HepG2 (cell line): ENCODE measurements around the gene PHIP. TPM values are rescaled to one million over a fixed set of nuclear protein-coding genes. Genes with fewer than 3 reads are reported as not detected.

Experiments used
- ATAC-seq: fragments of 200-7000 bp; cut with Tn5 transposase; 3 replicates; pipeline ENCODE4 v1.9.1; 2020; ENCODE audit warnings: mild to moderate bottlenecking, moderate library complexity
- BruUV-seq: library from RNA; stranded (reverse); fragments of 400-500 nt; replicated peaks from 2 replicates; lab custom pipeline; 2021; lab: Mats Ljungman, UMichigan
- CTCF ChIA-PET: fragments of 300-600 bp; formaldehyde crosslinking; extraction: SDS; loops from one replicate; lab custom pipeline; 2021; ENCODE audit warnings: low total read pairs, inconsistent platforms, low intra/inter-chr PET ratio; lab: Yijun Ruan, JAX
- POLR2A ChIA-PET: fragments of 350-600 bp; sonication (Branson Sonifier 250); formaldehyde crosslinking; loops from one replicate; lab custom pipeline; 2020; ENCODE audit warnings: antibody characterized with exemption, inconsistent platforms; lab: Yijun Ruan, JAX
- DNase-seq: peaks from one replicate; pipeline ENCODE4 v3.0.0-alpha.2; 2015; ENCODE audit warnings: low spot score
- FAIRE-seq: peaks from 3 replicates; lab custom pipeline; 2011; peaks lifted over from hg19 to GRCh38; lab: Jason Lieb, UNC
- H2AFZ ChIP-seq: one replicate; pipeline ENCODE4 v1.6.1; 2011; ENCODE audit warnings: low read length, inconsistent platforms
- H3K27ac ChIP-seq: fragments of 300-600 bp; 3 replicates; pipeline ENCODE4 v1.8.0; 2011; ENCODE audit warnings: mixed run types, mild to moderate bottlenecking, mixed read lengths, low read length, inconsistent platforms; ENCODE audit not compliant: insufficient read depth; ENCODE audit errors: extremely low read length
- H3K27me3 ChIP-seq, 2 experiments: fragments of 200-600 bp in 1 of 2; 2 replicates in 1 of 2; 3 replicates in 1 of 2; pipeline versions ENCODE4 v1.6.0 to v1.8.0; 2011; ENCODE audit warnings: low read length in 2 of 2, mild to moderate bottlenecking in 2 of 2, moderate library complexity in 2 of 2, inconsistent platforms in 1 of 2; ENCODE audit not compliant: insufficient read depth in 2 of 2, control insufficient read depth in 1 of 2
- H3K36me3 ChIP-seq, 2 experiments: fragments of 200-600 bp in 1 of 2; replicated peaks in 1 of 2; 2 replicates in 1 of 2; 3 replicates in 1 of 2; pipeline versions ENCODE4 v1.5.1 to v1.8.0; 2011; ENCODE audit warnings: low read length in 2 of 2, inconsistent platforms in 1 of 2; ENCODE audit not compliant: insufficient read depth in 2 of 2, control insufficient read depth in 1 of 2
- H3K4me1 ChIP-seq: 2 replicates; pipeline ENCODE4 v1.5.1; 2012; ENCODE audit warnings: low read length, inconsistent platforms; ENCODE audit not compliant: insufficient read depth
- H3K4me2 ChIP-seq: 2 replicates; pipeline ENCODE4 v1.6.0; 2011; ENCODE audit warnings: low read depth, low read length, inconsistent platforms
- H3K4me3 ChIP-seq, 3 experiments: fragments of 200-600 bp in 1 of 3; sonication (generic), shearing (Covaris generic) in 1 of 3; replicated peaks in 1 of 3; 2 replicates each; pipeline ENCODE4 v1.5.1; 2011 to 2016; ENCODE audit warnings: low read length in 3 of 3, inconsistent platforms in 2 of 3, low read depth in 2 of 3, mild to moderate bottlenecking in 2 of 3, control low read depth in 1 of 3, mixed read lengths in 1 of 3; ENCODE audit not compliant: insufficient read depth in 1 of 3
- H3K79me2 ChIP-seq: one replicate; pipeline ENCODE4 v1.6.1; 2011; ENCODE audit warnings: low read length, inconsistent platforms; ENCODE audit not compliant: insufficient read depth
- H3K9ac ChIP-seq: 2 replicates; pipeline ENCODE4 v1.6.0; 2011; ENCODE audit warnings: mild to moderate bottlenecking, low read depth, low read length, inconsistent platforms; ENCODE audit not compliant: insufficient read depth
- H3K9me3 ChIP-seq: 2 replicates; pipeline ENCODE4 v1.5.1; 2012; ENCODE audit warnings: mild to moderate bottlenecking, low read length
- H4K20me1 ChIP-seq: 2 replicates; pipeline ENCODE4 v1.6.0; 2011; ENCODE audit warnings: inconsistent platforms, mild to moderate bottlenecking, low read length, moderate library complexity; ENCODE audit not compliant: insufficient read depth
- ELF4 ChIP-seq: sonication (generic); formaldehyde crosslinking; IDR thresholded peaks from 2 replicates; pipeline ENCODE4 v1.5.0; 2020; ENCODE audit warnings: missing genetic modification reagents, mild to moderate bottlenecking, moderate library complexity, borderline replicate concordance
- HMG20B ChIP-seq: conservative IDR thresholded peaks from 2 replicates; pipeline ENCODE4 v1.6.1; 2016; ENCODE audit warnings: missing genetic modification reagents, missing compliant biosample characterization
- IKZF4 ChIP-seq: sonication (generic); formaldehyde crosslinking; IDR thresholded peaks from 2 replicates; pipeline ENCODE4 v1.5.1; 2020; ENCODE audit warnings: borderline replicate concordance, mild to moderate bottlenecking, low read depth, missing genetic modification reagents; ENCODE audit errors: not compliant biosample characterization
- MXD3 ChIP-seq: IDR thresholded peaks from 2 replicates; pipeline ENCODE4 v1.6.1; 2016; ENCODE audit warnings: mild to moderate bottlenecking, missing biosample characterization, missing genetic modification reagents
- PPARG ChIP-seq: conservative IDR thresholded peaks from 2 replicates; pipeline ENCODE4 v1.6.1; 2016; ENCODE audit warnings: missing biosample characterization, missing genetic modification reagents
- PRMT3 ChIP-seq: sonication (generic); formaldehyde crosslinking; IDR thresholded peaks from 2 replicates; pipeline ENCODE4 v1.8.1; 2022; ENCODE audit warnings: low read depth, mild to moderate bottlenecking, moderate library complexity, missing genetic modification reagents, borderline replicate concordance
- ZBTB20 ChIP-seq: sonication (generic); formaldehyde crosslinking; IDR thresholded peaks from 2 replicates; pipeline ENCODE4 v1.8.1; 2023; ENCODE audit warnings: missing genetic modification reagents, low read depth, mild to moderate bottlenecking, borderline replicate concordance
- ZFP90 ChIP-seq: sonication (generic); formaldehyde crosslinking; IDR thresholded peaks from 2 replicates; pipeline ENCODE4 v1.8.0; 2022; ENCODE audit warnings: missing genetic modification reagents, mild to moderate bottlenecking, inconsistent platforms, borderline replicate concordance
- ZNF329 ChIP-seq: sonication (generic); formaldehyde crosslinking; IDR thresholded peaks from 2 replicates; pipeline ENCODE4 v1.9.0; 2021; ENCODE audit warnings: low read depth, mild to moderate bottlenecking, missing genetic modification reagents
- ZNF350 ChIP-seq: sonication (generic); formaldehyde crosslinking; IDR thresholded peaks from 2 replicates; pipeline ENCODE4 v1.4.0; 2020; ENCODE audit warnings: mild to moderate bottlenecking, low read depth, missing genetic modification reagents, borderline replicate concordance
- ZNF430 ChIP-seq: sonication (generic); formaldehyde crosslinking; IDR thresholded peaks from 2 replicates; pipeline ENCODE4 v1.9.0; 2021; ENCODE audit warnings: mild to moderate bottlenecking, missing genetic modification reagents
- ZNF569 ChIP-seq: sonication (generic); formaldehyde crosslinking; IDR thresholded peaks from 2 replicates; pipeline ENCODE4 v1.5.0; 2020; ENCODE audit warnings: mild to moderate bottlenecking, missing genetic modification reagents, moderate library complexity, borderline replicate concordance
- ZNF839 ChIP-seq: sonication (generic); formaldehyde crosslinking; IDR thresholded peaks from 2 replicates; pipeline ENCODE4 v1.4.0; 2020; ENCODE audit warnings: missing genetic modification reagents, mild to moderate bottlenecking, borderline replicate concordance
- WGBS: methylation state at CpG from one replicate; pipeline ENCODE4 v1.1.6; 2017; ENCODE audit warnings: low lambda C conversion rate; 5-methylcytosine and 5-hydroxymethylcytosine counted together
- in situ Hi-C: cut with HindIII; loops from 2 replicates; pipeline ENCODE4 v1.10.0; 2017; ENCODE audit warnings: low pct_unique_long_range_greater_than_20kb; ENCODE audit not compliant: extremely low pct_ligation_motif_present
- intact Hi-C: fragments of 100-400 bp; cut with micrococcal nuclease; formaldehyde crosslinking; loops from one replicate; pipeline ENCODE4 v1.10.0; 2022; ENCODE audit not compliant: unreplicated experiment
- polyA plus RNA-seq, 8 experiments: library from polyadenylated mRNA; depleted of rRNA in 3 of 8; stranded (reverse) in 7 of 8; unstranded in 1 of 8; fragments of >200 nt; fragmentation: Illumina TruSeq in 4 of 8; extraction: Trizol in 4 of 8; gene quantifications; 2 replicates each; pipeline versions ENCODE4 v1.2.1 to v1.2.3, GENCODE V29; 2011 to 2016; ENCODE audit warnings: low read depth in 4 of 8, missing spikeins in 1 of 8, mixed read lengths in 1 of 8; ENCODE audit not compliant: insufficient read depth in 1 of 8
- total RNA-seq, 5 experiments: library from RNA; depleted of rRNA; stranded (reverse); fragments of >200 nt; fragmentation: Illumina TruSeq; extraction: Trizol; gene quantifications; 2 replicates each; pipeline ENCODE4 v1.2.3, GENCODE V29; 2016; ENCODE audit warnings: low read depth in 1 of 5
- TF ChIP-seq, protein P1 (sequence below): sonication (generic); formaldehyde crosslinking; IDR thresholded peaks from 2 replicates; pipeline ENCODE4 v1.5.1; 2020; ENCODE audit warnings: missing genetic modification reagents, mild to moderate bottlenecking, borderline replicate concordance
- TF ChIP-seq, protein P2 (sequence below): sonication (generic); formaldehyde crosslinking; IDR thresholded peaks from 2 replicates; pipeline ENCODE4 v1.5.1; 2020; ENCODE audit warnings: mild to moderate bottlenecking, missing genetic modification reagents

The PHIP gene
- total and polyA plus RNA-seq, 2 of the 13 experiments (the other 11 are each of a cell fraction or from before 2014, with no cell fraction given) = 6.5 to 23.5 TPM

- Histone ChIP-seq H3K36me3 (peaks cover under 1 to 23% of the 10 kb centered on the region in 2 experiments), H3K79me2 (peaks cover 5% of the 10 kb centered on the region), H3K4me2 (no peak overlapping the region), H4K20me1 (no peaks in the 10 kb centered on the region), H3K4me3 (no peak overlapping the region), H3K9me3 (no peaks in the 10 kb centered on the region), H3K27ac (no peak overlapping the region), H3K27me3 (no peaks in the 10 kb centered on the region), H3K9ac (no peak overlapping the region), H3K4me1 (no peaks in the 10 kb centered on the region), H2AFZ (no peak overlapping the region)
- 97% methylated on average over 2 of the region's 2 CpGs for WGBS
- in situ Hi-C loops (no loop called here), intact Hi-C loops (no loop called here)
- DNase-seq (no peak), FAIRE-seq (no peak), ATAC-seq (no peak)
- BruUV-seq = no TSS peak
- TF ChIP-seq ZNF329 (CRISPR knock-in tag) (no peak), ZNF350 (no peak), ZBTB20 (CRISPR knock-in tag) (no peak), PRMT3 (CRISPR knock-in tag) (no peak), ZNF430 (no peak), ZFP90 (CRISPR knock-in tag) (no peak), ELF4 (CRISPR knock-in tag) (no peak), IKZF4 (CRISPR knock-in tag) (no peak), ZNF839 (no peak), ZNF569 (CRISPR knock-in tag) (no peak), MXD3 (no peak), PPARG (CRISPR knock-in tag) (no peak), HMG20B (CRISPR knock-in tag) (no peak)
- TF ChIP-seq, protein P1, sequence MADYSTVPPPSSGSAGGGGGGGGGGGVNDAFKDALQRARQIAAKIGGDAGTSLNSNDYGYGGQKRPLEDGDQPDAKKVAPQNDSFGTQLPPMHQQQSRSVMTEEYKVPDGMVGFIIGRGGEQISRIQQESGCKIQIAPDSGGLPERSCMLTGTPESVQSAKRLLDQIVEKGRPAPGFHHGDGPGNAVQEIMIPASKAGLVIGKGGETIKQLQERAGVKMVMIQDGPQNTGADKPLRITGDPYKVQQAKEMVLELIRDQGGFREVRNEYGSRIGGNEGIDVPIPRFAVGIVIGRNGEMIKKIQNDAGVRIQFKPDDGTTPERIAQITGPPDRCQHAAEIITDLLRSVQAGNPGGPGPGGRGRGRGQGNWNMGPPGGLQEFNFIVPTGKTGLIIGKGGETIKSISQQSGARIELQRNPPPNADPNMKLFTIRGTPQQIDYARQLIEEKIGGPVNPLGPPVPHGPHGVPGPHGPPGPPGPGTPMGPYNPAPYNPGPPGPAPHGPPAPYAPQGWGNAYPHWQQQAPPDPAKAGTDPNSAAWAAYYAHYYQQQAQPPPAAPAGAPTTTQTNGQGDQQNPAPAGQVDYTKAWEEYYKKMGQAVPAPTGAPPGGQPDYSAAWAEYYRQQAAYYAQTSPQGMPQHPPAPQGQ (CRISPR knock-in tag) = no peak
- TF ChIP-seq, protein P2, sequence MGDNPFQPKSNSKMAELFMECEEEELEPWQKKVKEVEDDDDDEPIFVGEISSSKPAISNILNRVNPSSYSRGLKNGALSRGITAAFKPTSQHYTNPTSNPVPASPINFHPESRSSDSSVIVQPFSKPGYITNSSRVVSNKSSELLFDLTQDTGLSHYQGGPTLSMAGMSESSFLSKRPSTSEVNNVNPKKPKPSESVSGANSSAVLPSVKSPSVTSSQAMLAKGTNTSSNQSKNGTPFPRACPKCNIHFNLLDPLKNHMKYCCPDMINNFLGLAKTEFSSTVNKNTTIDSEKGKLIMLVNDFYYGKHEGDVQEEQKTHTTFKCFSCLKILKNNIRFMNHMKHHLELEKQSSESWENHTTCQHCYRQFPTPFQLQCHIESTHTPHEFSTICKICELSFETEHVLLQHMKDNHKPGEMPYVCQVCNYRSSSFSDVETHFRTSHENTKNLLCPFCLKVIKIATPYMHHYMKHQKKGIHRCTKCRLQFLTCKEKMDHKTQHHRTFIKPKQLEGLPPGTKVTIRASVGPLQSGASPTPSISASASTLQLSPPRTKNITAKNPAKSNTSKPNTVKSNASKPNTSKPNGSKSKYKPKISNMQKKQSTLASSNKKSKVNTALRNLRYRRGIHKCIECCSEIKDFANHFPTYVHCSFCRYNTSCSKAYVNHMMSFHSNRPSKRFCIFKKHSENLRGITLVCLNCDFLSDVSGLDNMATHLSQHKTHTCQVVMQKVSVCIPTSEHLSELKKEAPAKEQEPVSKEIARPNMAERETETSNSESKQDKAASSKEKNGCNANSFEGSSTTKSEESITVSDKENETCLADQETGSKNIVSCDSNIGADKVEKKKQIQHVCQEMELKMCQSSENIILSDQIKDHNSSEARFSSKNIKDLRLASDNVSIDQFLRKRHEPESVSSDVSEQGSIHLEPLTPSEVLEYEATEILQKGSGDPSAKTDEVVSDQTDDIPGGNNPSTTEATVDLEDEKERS = no peak
- ChIA-PET CTCF (no interaction called here), POLR2A (no interaction called here)
These were observed 31.0 kb downstream of the PHIP start for GRCh38 chr6:79047072-79047471.
